Measurements from ENCODE around the gene IFNL2. TPM values are rescaled to one million over a fixed set of nuclear protein-coding genes. Genes with fewer than 3 reads are reported as not detected.

IFNL2 gene
- total RNA-seq, 4 donors from 2014 or later = not detected

DNA sequence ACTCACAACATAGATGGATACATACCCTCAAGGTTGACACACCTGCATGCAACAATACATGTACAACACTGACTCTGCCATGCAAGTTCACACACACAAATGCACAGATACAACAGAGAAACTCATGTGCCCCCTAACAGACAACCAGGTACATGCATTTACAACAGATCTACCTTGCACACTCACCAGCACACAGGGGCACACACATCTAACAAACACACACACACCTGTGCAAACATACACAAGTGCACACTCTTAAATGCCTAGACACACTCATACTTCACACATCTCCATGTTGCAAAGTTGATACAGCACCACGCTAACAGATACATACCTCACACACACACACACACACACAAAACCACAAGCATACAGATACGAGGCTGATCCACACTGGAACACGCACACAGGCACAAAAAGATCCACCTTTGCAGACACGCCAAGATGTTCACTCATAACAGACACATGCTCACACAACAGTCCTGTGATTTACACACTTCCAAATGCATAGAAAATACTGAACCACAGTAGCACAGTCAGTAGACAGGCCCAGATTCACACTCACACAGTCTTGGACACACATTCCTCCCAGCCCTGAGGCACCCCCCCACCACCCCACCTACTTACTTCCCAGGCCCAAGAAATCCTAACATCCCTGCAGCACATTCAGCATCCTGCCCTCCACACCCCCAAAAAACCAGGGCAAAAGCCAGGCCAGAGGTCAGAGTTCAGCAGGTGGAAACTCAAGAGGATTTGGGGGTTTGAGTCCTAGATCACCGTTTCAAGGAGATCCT, 51.1 kb downstream of the IFNL2 start:
- DNase-seq (ENCODE audit: low spot score) (no peak), ATAC-seq (ENCODE audit: low FRiP score) (no peak)
- TF ChIP-seq, protein P1, sequence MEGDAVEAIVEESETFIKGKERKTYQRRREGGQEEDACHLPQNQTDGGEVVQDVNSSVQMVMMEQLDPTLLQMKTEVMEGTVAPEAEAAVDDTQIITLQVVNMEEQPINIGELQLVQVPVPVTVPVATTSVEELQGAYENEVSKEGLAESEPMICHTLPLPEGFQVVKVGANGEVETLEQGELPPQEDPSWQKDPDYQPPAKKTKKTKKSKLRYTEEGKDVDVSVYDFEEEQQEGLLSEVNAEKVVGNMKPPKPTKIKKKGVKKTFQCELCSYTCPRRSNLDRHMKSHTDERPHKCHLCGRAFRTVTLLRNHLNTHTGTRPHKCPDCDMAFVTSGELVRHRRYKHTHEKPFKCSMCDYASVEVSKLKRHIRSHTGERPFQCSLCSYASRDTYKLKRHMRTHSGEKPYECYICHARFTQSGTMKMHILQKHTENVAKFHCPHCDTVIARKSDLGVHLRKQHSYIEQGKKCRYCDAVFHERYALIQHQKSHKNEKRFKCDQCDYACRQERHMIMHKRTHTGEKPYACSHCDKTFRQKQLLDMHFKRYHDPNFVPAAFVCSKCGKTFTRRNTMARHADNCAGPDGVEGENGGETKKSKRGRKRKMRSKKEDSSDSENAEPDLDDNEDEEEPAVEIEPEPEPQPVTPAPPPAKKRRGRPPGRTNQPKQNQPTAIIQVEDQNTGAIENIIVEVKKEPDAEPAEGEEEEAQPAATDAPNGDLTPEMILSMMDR (IDR thresholded peaks at IDR 0.05) = no peak

Other genes with a start within 250 kb of the IFNL2 start
- gene FBXO27, start 235.8 kb upstream of the IFNL2 start, total RNA-seq = 10 to 100 TPM in 1 of 4 donors, 1 to 10 TPM in 3; 3.2 to 14.6 (median 7.6) TPM
- not detected for gene ACP7, start 184.0 kb upstream of the IFNL2 start, total RNA-seq
- 1 to 10 TPM; 4.6 to 9.8 (median 6.3) TPM for gene PAK4, start 142.6 kb upstream of the IFNL2 start, total RNA-seq
- gene NCCRP1, start 71.4 kb upstream of the IFNL2 start, total RNA-seq = under 1 TPM in 1 of 4 donors, not detected in 3; 0.46 TPM
- gene SYCN, start 64.1 kb upstream of the IFNL2 start, total RNA-seq = not detected
- gene IFNL3, start 23.4 kb upstream of the IFNL2 start, total RNA-seq = not detected
- gene IFNL4, start 19.5 kb upstream of the IFNL2 start, total RNA-seq = not detected
- not detected for gene IFNL1, start 28.0 kb downstream of the IFNL2 start, total RNA-seq
- 1 to 10 TPM in 2 of 4 donors, under 1 TPM in 2; 0.63 to 1.4 (median 1.0) TPM for gene LRFN1, start 52.5 kb downstream of the IFNL2 start, total RNA-seq
- 100 to 1,000 TPM in 1 of 4 donors, 10 to 100 TPM in 3; 31.8 to 126 (median 55.5) TPM for gene GMFG, start 67.6 kb downstream of the IFNL2 start, total RNA-seq
- 10 to 100 TPM; 55.9 to 87.7 (median 73.2) TPM for gene SAMD4B, start 74.0 kb downstream of the IFNL2 start, total RNA-seq
- 10 to 100 TPM; 29.2 to 60.3 (median 53.3) TPM for gene PAF1, start 122.7 kb downstream of the IFNL2 start, total RNA-seq
- gene MED29, start 123.0 kb downstream of the IFNL2 start, total RNA-seq = 10 to 100 TPM; 24.5 to 41.3 (median 32.5) TPM
- 100 to 1,000 TPM; 323 to 827 (median 509) TPM for gene ZFP36, start 138.5 kb downstream of the IFNL2 start, total RNA-seq
- 10 to 100 TPM; 16.5 to 35.3 (median 21.4) TPM for gene PLEKHG2, start 144.3 kb downstream of the IFNL2 start, total RNA-seq
- 1,000 to 10,000 TPM; 1,153 to 1,681 (median 1,338) TPM for gene RPS16, start 167.6 kb downstream of the IFNL2 start, total RNA-seq
- gene SUPT5H, start 177.2 kb downstream of the IFNL2 start, total RNA-seq = 100 to 1,000 TPM in 1 of 4 donors, 10 to 100 TPM in 3; 62.2 to 102 (median 73.3) TPM
- gene TIMM50, start 212.4 kb downstream of the IFNL2 start, total RNA-seq = 10 to 100 TPM; 36.4 to 65.7 (median 50.3) TPM
- gene DLL3, start 230.6 kb downstream of the IFNL2 start, total RNA-seq = under 1 TPM in 1 of 4 donors, not detected in 3; 0.24 TPM
- not detected for gene SELENOV, start 246.7 kb downstream of the IFNL2 start, total RNA-seq

Measured in omental fat pad (tissue), 4 donors.